ENCODE results near the gene PC.

The PC gene

GRCh38 chr11:66918741-66919140 is 39.4 kb downstream of the PC start:
- H3K4me3 Mint-ChIP-seq, result no peak overlapping the region
- no peaks in the 10 kb centered on the region for H3K4me1 Mint-ChIP-seq
- H3K9me3 Mint-ChIP-seq, result no peaks in the 10 kb centered on the region
- CTCF ChIA-PET, result no interaction called here
- no peak for DNase-seq
- H3K27ac Mint-ChIP-seq, result no peak overlapping the region
- H3K27me3 Mint-ChIP-seq, result no peaks in the 10 kb centered on the region
- no peaks in the 10 kb centered on the region for H3K36me3 Mint-ChIP-seq

DNA sequence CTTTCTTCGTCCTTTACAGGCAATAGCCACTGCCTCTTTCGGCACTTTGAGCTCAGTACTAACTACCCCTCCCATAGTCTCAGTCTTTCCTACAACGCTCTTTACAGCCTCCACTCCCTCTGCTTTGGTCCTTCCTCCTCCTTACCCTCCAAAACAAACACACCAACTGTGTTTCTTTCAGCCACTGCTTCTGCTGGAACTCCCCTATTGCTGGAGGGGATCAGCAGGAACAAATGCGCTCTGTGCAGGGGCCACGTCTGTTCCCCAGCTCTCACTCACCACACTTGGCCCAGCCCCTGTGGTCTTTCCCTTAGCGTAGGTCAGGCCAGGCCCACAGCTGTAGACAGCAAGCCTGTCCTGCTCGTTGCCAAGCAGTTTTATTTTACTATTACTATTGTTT is 42.3 kb downstream of the PC start:
- Mint-ChIP-seq H3K36me3 (no peaks in the 10 kb centered on the region), H3K4me1 (no peaks in the 10 kb centered on the region), H3K27me3 (no peaks in the 10 kb centered on the region), H3K27ac (no peak overlapping the region), H3K9me3 (no peaks in the 10 kb centered on the region), H3K4me3 (no peak overlapping the region)
- no peak for DNase-seq
- CTCF ChIA-PET, result no interaction called here

DNA sequence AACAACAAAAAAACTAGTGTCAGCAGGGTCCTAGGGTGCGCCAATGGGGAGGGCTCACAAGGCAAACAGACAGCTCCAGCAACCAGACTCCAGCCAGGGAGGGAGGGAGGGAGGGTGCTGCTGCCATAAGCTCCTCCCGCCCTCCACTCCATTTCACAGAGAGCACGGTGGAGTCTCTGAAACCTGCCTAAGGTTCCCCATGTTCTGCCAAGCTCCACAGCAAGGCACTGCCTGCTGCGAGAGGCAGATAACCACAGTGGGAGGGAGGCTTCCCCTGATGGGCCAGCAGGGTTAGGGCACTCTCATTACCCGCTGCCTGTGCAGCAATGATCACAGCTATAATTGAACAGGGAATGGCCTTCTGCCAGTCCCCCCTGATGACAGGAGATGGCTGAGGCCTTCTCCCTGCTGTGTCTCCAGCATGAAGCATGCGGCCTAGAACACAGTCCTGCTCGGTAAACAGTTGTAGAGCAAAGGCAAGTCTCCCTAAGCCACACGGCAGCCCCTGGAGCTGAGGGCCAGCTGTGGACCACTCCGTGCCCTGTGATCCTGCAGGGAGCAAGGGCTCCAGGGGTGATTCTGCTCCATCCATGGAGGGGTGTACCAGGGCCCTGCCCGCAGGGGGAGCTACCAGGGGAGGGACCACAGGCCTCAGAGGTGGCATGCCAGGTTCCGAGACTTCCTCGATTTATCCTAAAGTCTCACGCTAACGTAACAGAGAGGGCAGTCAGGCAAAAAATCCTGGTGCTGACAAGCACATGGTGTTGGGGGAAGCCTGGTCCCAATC is 42.9 kb downstream of the PC start:
- H3K27me3 Mint-ChIP-seq, result no peaks in the 10 kb centered on the region
- DNase-seq, result no peak
- no peaks in the 10 kb centered on the region for H3K9me3 Mint-ChIP-seq
- H3K4me3 Mint-ChIP-seq, result no peak overlapping the region
- no peaks in the 10 kb centered on the region for H3K36me3 Mint-ChIP-seq
- no peaks in the 10 kb centered on the region for H3K4me1 Mint-ChIP-seq
- CTCF ChIA-PET, result no interaction called here
- no peak overlapping the region for H3K27ac Mint-ChIP-seq

- H3K4me3 Mint-ChIP-seq, result no peak overlapping the region
- H3K4me1 Mint-ChIP-seq, result no peaks in the 10 kb centered on the region
- CTCF ChIA-PET, result no interaction called here
- H3K27ac Mint-ChIP-seq, result no peak overlapping the region
- no peak for DNase-seq
- H3K36me3 Mint-ChIP-seq, result no peaks in the 10 kb centered on the region
- no peaks in the 10 kb centered on the region for H3K9me3 Mint-ChIP-seq
- no peaks in the 10 kb centered on the region for H3K27me3 Mint-ChIP-seq
Measured at GRCh38 chr11:66914505-66914904, 43.7 kb downstream of the PC start.

DNA sequence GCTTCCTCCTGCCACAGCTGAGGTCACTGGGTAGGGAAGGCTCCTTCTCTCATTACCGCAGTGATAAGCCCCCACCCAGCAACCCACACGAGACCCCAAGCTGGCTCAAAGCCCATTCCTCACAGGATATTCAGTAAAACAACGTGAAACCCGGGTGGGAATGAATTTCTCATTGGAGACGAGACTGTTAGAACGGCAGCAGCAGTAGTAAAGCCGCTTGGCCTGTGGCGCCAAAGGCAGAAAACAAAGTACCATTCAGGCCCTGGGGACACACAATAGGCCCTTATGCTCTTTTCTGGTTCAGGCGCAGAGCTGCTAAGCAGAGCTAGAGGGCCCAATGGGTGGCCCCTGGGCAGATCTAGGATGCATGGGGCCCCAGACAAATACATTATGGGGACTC is 45.3 kb downstream of the PC start:
- Mint-ChIP-seq H3K9me3 (no peaks in the 10 kb centered on the region), H3K27ac (no peak overlapping the region), H3K4me1 (no peaks in the 10 kb centered on the region), H3K36me3 (no peaks in the 10 kb centered on the region), H3K4me3 (no peak overlapping the region), H3K27me3 (peaks cover 4% of the 10 kb centered on the region)
- CTCF ChIA-PET, result no interaction called here
- no peak for DNase-seq

- peaks cover 4% of the 10 kb centered on the region for H3K27me3 Mint-ChIP-seq
- H3K4me3 Mint-ChIP-seq, result no peak overlapping the region
- H3K27ac Mint-ChIP-seq, result peak overlapping the region; percentile 28
- no peaks in the 10 kb centered on the region for H3K9me3 Mint-ChIP-seq
- CTCF ChIA-PET, result no interaction called here
- no peaks in the 10 kb centered on the region for H3K36me3 Mint-ChIP-seq
- no peak for DNase-seq
- H3K4me1 Mint-ChIP-seq, result no peaks in the 10 kb centered on the region
Measured at GRCh38 chr11:66912361-66912760, 45.8 kb downstream of the PC start.

- H3K4me3 Mint-ChIP-seq, result no peak overlapping the region
- no peaks in the 10 kb centered on the region for H3K9me3 Mint-ChIP-seq
- no peak overlapping the region for H3K27ac Mint-ChIP-seq
- H3K36me3 Mint-ChIP-seq, result no peaks in the 10 kb centered on the region
- CTCF ChIA-PET, result no interaction called here
- no peak for DNase-seq
- peaks cover 4% of the 10 kb centered on the region for H3K27me3 Mint-ChIP-seq
- no peaks in the 10 kb centered on the region for H3K4me1 Mint-ChIP-seq
Measured at GRCh38 chr11:66910669-66911068, 47.5 kb downstream of the PC start.

DNA sequence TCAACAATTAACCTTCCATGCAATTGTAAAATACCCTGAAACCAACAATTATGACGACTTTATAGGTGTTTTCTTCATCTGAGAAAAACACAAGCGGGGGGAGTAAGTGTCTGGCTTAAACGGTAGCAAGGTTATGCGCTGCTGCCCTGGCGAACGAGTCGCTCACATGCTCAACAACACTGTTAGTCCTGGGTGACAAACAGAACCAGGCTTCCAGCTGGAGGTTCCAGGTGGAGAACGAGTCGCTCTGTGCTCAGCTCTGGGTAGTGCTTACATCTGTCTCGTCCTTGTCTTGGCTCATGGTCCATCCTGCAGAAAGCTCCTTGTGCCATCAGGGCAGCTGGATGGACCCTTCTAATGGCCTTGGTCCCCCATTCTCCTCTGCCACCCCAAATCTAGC is 48.2 kb downstream of the PC start:
- CTCF ChIA-PET, result no interaction called here
- DNase-seq, result no peak
- H3K27ac Mint-ChIP-seq, result no peak overlapping the region

GRCh38 chr11:66909181-66909580 is 49.0 kb downstream of the PC start:
- CTCF ChIA-PET, result no interaction called here
- H3K27ac Mint-ChIP-seq, result no peak overlapping the region
- no peak for DNase-seq
- H3K4me1 Mint-ChIP-seq, result no peaks in the 10 kb centered on the region
- H3K9me3 Mint-ChIP-seq, result no peaks in the 10 kb centered on the region
- H3K4me3 Mint-ChIP-seq, result no peak overlapping the region
- peaks cover 4% of the 10 kb centered on the region for H3K27me3 Mint-ChIP-seq
- no peaks in the 10 kb centered on the region for H3K36me3 Mint-ChIP-seq

More for the DNA sequence above, 48.2 kb downstream of the PC start:
- H3K36me3 Mint-ChIP-seq, result no peaks in the 10 kb centered on the region
- no peaks in the 10 kb centered on the region for H3K4me1 Mint-ChIP-seq
- peaks cover 4% of the 10 kb centered on the region for H3K27me3 Mint-ChIP-seq
- H3K4me3 Mint-ChIP-seq, result no peak overlapping the region
- no peaks in the 10 kb centered on the region for H3K9me3 Mint-ChIP-seq

- DNase-seq, result no peak
- H3K4me1 Mint-ChIP-seq, result no peaks in the 10 kb centered on the region
- H3K27ac Mint-ChIP-seq, result no peak overlapping the region
- no peaks in the 10 kb centered on the region for H3K9me3 Mint-ChIP-seq
- no peaks in the 10 kb centered on the region for H3K36me3 Mint-ChIP-seq
- H3K4me3 Mint-ChIP-seq, result no peak overlapping the region
- CTCF ChIA-PET, result no interaction called here
- peaks cover 4% of the 10 kb centered on the region for H3K27me3 Mint-ChIP-seq
Measured at GRCh38 chr11:66907751-66908630, 50.2 kb downstream of the PC start.

- no peaks in the 10 kb centered on the region for H3K9me3 Mint-ChIP-seq
- no peak for DNase-seq
- no peaks in the 10 kb centered on the region for H3K36me3 Mint-ChIP-seq
- no peak overlapping the region for H3K27ac Mint-ChIP-seq
- CTCF ChIA-PET, result no interaction called here
- H3K4me1 Mint-ChIP-seq, result no peaks in the 10 kb centered on the region
- H3K4me3 Mint-ChIP-seq, result no peak overlapping the region
- peaks cover 4% of the 10 kb centered on the region for H3K27me3 Mint-ChIP-seq
Measured at GRCh38 chr11:66906061-66906733, 52.0 kb downstream of the PC start.

DNA sequence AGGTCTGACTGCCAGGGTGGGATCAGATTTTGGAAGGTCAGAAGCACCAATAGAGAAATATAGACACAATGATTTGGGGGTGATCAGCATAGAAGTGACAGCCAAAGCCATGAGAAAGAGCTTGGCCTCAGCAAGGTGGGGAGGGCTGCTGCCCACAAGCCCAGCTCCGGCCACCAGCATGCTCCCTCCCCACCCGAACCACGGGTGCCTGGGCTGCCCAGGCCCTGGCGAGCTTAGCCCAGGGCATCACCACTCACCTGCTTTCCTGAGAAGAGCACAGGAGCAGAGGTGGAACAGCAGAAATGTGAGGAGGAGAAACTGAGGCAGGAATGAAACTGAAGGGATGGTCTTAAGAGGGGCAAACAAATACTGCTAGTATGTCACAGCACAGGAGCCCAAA is 52.6 kb downstream of the PC start:
- Mint-ChIP-seq H3K4me3 (no peak overlapping the region), H3K27ac (no peak overlapping the region), H3K36me3 (no peaks in the 10 kb centered on the region), H3K27me3 (peaks cover 4% of the 10 kb centered on the region), H3K4me1 (no peaks in the 10 kb centered on the region), H3K9me3 (no peaks in the 10 kb centered on the region)
- CTCF ChIA-PET, result no interaction called here
- no peak for DNase-seq

- Mint-ChIP-seq H3K27ac (no peak overlapping the region), H3K4me3 (no peak overlapping the region), H3K4me1 (no peaks in the 10 kb centered on the region), H3K9me3 (no peaks in the 10 kb centered on the region), H3K36me3 (no peaks in the 10 kb centered on the region), H3K27me3 (peaks cover 4% of the 10 kb centered on the region)
- CTCF ChIA-PET, result no interaction called here
- DNase-seq, result no peak
Measured at GRCh38 chr11:66904981-66905521, 53.1 kb downstream of the PC start.

- Mint-ChIP-seq H3K27me3 (peaks cover 4% of the 10 kb centered on the region), H3K4me1 (no peaks in the 10 kb centered on the region), H3K9me3 (no peaks in the 10 kb centered on the region), H3K4me3 (no peak overlapping the region), H3K36me3 (no peaks in the 10 kb centered on the region), H3K27ac (no peak overlapping the region)
- CTCF ChIA-PET, result interaction anchor here (0.6 kb wide), 1 partner anchor 149 kb away, joined by 3 read pairs; no protein-coding TSS in a partner anchor
- DNase-seq, result no peak
Measured at GRCh38 chr11:66904561-66904960, 53.6 kb downstream of the PC start.
